ENCODE results near the gene STRA6.

Gene STRA6

GRCh38 chr15:74132681-74133651, 69.6 kb downstream of the STRA6 start:
- no peak for DNase-seq (ENCODE audit: low read depth in 2 of 2)

GRCh38 chr15:74131628-74132413, 70.8 kb downstream of the STRA6 start:
- no peak for DNase-seq (ENCODE audit: low read depth in 2 of 2)

- no peak for DNase-seq (ENCODE audit: low read depth in 2 of 2)
Measured at GRCh38 chr15:74130849-74131627, 71.5 kb downstream of the STRA6 start.

- no peak for DNase-seq (ENCODE audit: low read depth in 2 of 2)
Measured at GRCh38 chr15:74130155-74130848, 72.3 kb downstream of the STRA6 start, which contains the start of gene ISLR2. Gene ISLR2 (plus strand): TSS chr15:74130586. CDS start chr15:74132755, 2,169 bp downstream.

- DNase-seq (ENCODE audit: low read depth in 2 of 2): no peak
Measured at GRCh38 chr15:74129586-74130154, 72.9 kb downstream of the STRA6 start.
